ENCODE results near the gene TP73. TPM values are rescaled to one million over a fixed set of nuclear protein-coding genes. Genes with fewer than 3 reads are reported as not detected.

The TP73 gene
- total and polyA plus RNA-seq, 7 donors, result under 0.01 to 0.13 (median 0.01) TPM; not detected in 4

DNA sequence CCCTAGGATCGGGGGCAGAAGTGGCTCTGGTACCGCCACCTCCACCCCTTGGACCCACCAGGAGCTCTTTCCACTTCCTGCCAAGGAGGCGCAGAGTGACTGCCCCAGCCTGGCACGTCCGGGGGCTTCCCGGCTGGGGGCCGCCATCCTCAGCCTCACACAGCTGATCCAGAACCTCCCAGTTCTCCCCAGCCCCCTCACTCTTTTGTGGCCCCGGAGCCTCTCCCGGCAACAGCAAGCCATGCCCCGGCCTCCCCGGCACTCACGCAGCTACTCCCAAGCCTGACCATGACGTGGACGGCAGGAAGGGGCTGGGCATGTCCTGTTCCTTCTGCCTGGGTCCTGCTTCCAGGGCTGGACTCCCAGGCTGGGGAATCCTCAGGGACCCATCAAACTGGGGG is 17.1 kb downstream of the TP73 start:
- 59 to 73% (median 63%) methylated on average over 14 of the region's 14 CpGs for WGBS, 3 donors
- intact Hi-C loops (cut with DNase I), result no loop called here
- no peak overlapping the region for H3K4me3 ChIP-seq

GRCh38 chr1:3669971-3670431 is 17.7 kb downstream of the TP73 start:
- no peak overlapping the region for H3K27ac ChIP-seq
- ATAC-seq, result no peak
- DNase-seq, result peak; percentile 7 to 34
- 83 to 89% (median 87%) methylated on average over 9 of the region's 9 CpGs for WGBS, 3 donors
- H3K4me1 ChIP-seq, result peaks cover 9% of the 10 kb centered on the region
- H3K4me3 ChIP-seq, result no peak overlapping the region
- no peaks in the 10 kb centered on the region for H3K9me3 ChIP-seq
- no peaks in the 10 kb centered on the region for H3K36me3 ChIP-seq (ENCODE audit: insufficient read depth in 1 of 2, low read depth in 1 of 2)
- intact Hi-C loops (cut with DNase I), result no loop called here
- H3K27me3 ChIP-seq (ENCODE audit: insufficient read depth in 3 of 3, low read length in 2 of 3), result peaks cover 0 to 13% (median 0%) of the 10 kb centered on the region in 3 donors
- TF ChIP-seq, protein P1, sequence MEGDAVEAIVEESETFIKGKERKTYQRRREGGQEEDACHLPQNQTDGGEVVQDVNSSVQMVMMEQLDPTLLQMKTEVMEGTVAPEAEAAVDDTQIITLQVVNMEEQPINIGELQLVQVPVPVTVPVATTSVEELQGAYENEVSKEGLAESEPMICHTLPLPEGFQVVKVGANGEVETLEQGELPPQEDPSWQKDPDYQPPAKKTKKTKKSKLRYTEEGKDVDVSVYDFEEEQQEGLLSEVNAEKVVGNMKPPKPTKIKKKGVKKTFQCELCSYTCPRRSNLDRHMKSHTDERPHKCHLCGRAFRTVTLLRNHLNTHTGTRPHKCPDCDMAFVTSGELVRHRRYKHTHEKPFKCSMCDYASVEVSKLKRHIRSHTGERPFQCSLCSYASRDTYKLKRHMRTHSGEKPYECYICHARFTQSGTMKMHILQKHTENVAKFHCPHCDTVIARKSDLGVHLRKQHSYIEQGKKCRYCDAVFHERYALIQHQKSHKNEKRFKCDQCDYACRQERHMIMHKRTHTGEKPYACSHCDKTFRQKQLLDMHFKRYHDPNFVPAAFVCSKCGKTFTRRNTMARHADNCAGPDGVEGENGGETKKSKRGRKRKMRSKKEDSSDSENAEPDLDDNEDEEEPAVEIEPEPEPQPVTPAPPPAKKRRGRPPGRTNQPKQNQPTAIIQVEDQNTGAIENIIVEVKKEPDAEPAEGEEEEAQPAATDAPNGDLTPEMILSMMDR (IDR thresholded peaks at IDR 0.05), result no peak

More for the DNA sequence above, 17.1 kb downstream of the TP73 start:
- Histone ChIP-seq H3K9me3 (no peaks in the 10 kb centered on the region), H3K4me1 (peaks cover 9% of the 10 kb centered on the region), H3K27me3 (ENCODE audit: insufficient read depth in 3 of 3, low read length in 2 of 3) (peaks cover 0 to 11% (median 0%) of the 10 kb centered on the region in 3 donors), H3K36me3 (ENCODE audit: insufficient read depth in 1 of 2, low read depth in 1 of 2) (no peaks in the 10 kb centered on the region), H3K27ac (no peak overlapping the region)
- DNase-seq, result peak; percentile 9 to 48
- TF ChIP-seq, protein P1 (IDR thresholded peaks at IDR 0.05), result no peak
- peak in 2 of 4 donors; percentile 2 for ATAC-seq

DNA sequence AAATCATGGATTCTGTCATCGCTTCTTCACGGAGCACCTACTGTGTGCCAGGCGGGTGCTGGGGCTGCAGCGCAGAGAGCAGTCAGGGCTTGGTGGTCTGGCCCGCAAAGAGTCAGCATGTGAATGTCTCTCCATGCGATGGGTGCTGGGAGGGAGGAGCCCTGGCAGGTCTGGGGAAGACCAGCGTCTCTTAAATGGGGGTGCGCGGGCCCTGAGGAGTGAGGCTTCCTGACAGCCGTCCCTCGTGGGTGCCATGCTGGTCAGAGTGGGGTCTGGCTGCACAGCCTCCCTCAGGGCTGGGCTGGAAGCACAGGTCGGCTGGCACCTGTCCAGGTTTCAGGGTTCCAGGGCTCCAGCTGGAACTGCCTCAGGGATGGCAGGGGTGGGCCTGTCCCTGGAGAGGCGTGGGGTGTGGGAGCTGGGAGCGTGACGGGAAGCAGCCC is 18.5 kb downstream of the TP73 start:
- Histone ChIP-seq H3K9me3 (no peaks in the 10 kb centered on the region), H3K4me1 (peaks cover 9% of the 10 kb centered on the region), H3K4me3 (no peak overlapping the region), H3K27me3 (ENCODE audit: insufficient read depth in 3 of 3, low read length in 2 of 3) (peaks cover 0 to 13% (median 0%) of the 10 kb centered on the region in 3 donors), H3K27ac (no peak overlapping the region), H3K36me3 (ENCODE audit: insufficient read depth in 1 of 2, low read depth in 1 of 2) (no peaks in the 10 kb centered on the region)
- DNase-seq, result peak; percentile 9 to 55
- TF ChIP-seq, protein P1 (IDR thresholded peaks at IDR 0.05), result no peak
- intact Hi-C loops (cut with DNase I), result no loop called here
- 85 to 89% (median 88%) methylated on average over 14 to 15 of the region's 15 CpGs for WGBS, 3 donors
- no peak for ATAC-seq

DNA sequence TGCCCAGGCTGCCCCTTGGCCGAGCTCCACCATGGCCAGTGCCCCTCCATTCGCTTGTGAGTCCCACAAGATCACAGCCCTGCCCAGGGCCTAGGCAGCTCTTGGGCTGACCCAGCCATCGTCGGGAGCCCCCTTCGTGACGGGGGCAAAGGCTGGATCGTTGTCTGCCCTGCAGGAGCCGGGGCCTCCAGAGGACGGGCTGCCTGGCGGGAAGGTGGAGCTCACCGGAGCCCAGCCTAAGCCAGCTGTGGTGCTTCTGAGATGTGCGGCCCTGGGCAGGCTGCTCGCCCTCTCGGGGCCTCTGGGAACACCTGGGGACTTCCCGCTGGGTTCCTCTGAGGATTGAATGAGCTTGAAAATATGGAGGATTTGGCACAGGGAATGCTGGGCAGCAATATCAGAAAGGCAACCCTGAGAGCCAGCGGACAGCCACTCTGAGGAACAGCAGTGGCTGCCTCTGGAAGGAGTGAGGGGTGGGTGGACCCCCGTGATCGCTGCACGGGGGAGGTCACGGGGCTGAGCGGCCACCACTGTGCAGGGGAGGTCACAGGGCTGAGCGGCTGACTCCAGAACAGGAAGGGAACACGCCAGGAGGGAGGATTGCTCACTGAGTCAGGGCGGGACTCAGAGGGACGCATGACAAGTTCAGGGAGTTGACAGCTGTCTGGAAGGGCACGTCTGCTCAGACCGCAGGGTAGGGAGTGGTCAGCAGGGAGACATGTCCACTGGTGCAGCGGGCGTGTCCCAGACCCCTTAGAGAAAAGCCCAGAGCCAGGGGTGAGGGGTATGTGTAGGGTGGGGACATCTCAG is 19.3 kb downstream of the TP73 start:
- TF ChIP-seq, protein P1 (IDR thresholded peaks at IDR 0.05), result no peak
- Histone ChIP-seq H3K27ac (no peak overlapping the region), H3K27me3 (ENCODE audit: insufficient read depth in 3 of 3, low read length in 2 of 3) (peaks cover 0 to 13% (median 0%) of the 10 kb centered on the region in 3 donors), H3K4me1 (peaks cover 9% of the 10 kb centered on the region), H3K4me3 (no peak overlapping the region), H3K9me3 (no peaks in the 10 kb centered on the region), H3K36me3 (ENCODE audit: insufficient read depth in 1 of 2, low read depth in 1 of 2) (no peaks in the 10 kb centered on the region)
- 55 to 65% (median 64%) methylated on average over 28 to 29 of the region's 29 CpGs for WGBS, 3 donors
- DNase-seq (peak; percentile 6 to 22), ATAC-seq (no peak)
- intact Hi-C loops (cut with DNase I), result no loop called here

Data from psoas muscle (tissue), 8 donors.